Right atrium auricular region (tissue), 2 donors: ENCODE measurements around the gene RPTOR. TPM values are rescaled to one million over a fixed set of nuclear protein-coding genes. Genes with fewer than 3 reads are reported as not detected.

Experiments
- DNase-seq: peaks from one replicate; pipeline ENCODE4 v3.0.0-alpha.2; 2019; ENCODE audit warnings: low spot score
- H3K27ac ChIP-seq, 2 donors: fragments of 200-600 bp; sonication (generic); 1 replicate in 1 of 2; 2 replicates in 1 of 2; pipeline ENCODE4 v1.5.1; 2016 to 2019
- H3K27me3 ChIP-seq, 2 donors: fragments of 200-600 bp; sonication (generic); one replicate each; pipeline versions ENCODE4 v1.5.1 to v1.6.0; 2017 to 2019
- H3K36me3 ChIP-seq: fragments of 200-600 bp; sonication (generic); one replicate; pipeline ENCODE4 v1.5.1; 2016
- H3K4me1 ChIP-seq, 2 donors: fragments of 200-600 bp; sonication (generic); one replicate each; pipeline versions ENCODE4 v1.5.1 to v1.6.0; 2017 to 2019
- H3K4me3 ChIP-seq, 2 donors: fragments of 200-600 bp; sonication (generic); 1 replicate in 1 of 2; 2 replicates in 1 of 2; pipeline ENCODE4 v1.5.1; 2017 to 2019; ENCODE audit warnings: mild to moderate bottlenecking in 1 of 2, moderate library complexity in 1 of 2
- H3K9me3 ChIP-seq, 2 donors: fragments of 200-600 bp; sonication (generic); one replicate each; pipeline ENCODE4 v1.5.1; 2019
- total RNA-seq, 2 donors: library from RNA; depleted of rRNA; stranded (reverse); fragments of >200 nt; gene quantifications; one replicate each; pipeline ENCODE4 v1.1.0, GENCODE V29; 2016
- TF ChIP-seq, protein P1 (sequence below), 2 donors: fragments of 200-600 bp; sonication (generic); IDR thresholded peaks; one replicate each; pipeline ENCODE4 v1.5.1; 2019; ENCODE audit warnings: antibody characterized with exemption in 2 of 2

RPTOR gene
- total RNA-seq, 2 donors from 2014 or later, result 19.9 to 22.6 TPM

DNA sequence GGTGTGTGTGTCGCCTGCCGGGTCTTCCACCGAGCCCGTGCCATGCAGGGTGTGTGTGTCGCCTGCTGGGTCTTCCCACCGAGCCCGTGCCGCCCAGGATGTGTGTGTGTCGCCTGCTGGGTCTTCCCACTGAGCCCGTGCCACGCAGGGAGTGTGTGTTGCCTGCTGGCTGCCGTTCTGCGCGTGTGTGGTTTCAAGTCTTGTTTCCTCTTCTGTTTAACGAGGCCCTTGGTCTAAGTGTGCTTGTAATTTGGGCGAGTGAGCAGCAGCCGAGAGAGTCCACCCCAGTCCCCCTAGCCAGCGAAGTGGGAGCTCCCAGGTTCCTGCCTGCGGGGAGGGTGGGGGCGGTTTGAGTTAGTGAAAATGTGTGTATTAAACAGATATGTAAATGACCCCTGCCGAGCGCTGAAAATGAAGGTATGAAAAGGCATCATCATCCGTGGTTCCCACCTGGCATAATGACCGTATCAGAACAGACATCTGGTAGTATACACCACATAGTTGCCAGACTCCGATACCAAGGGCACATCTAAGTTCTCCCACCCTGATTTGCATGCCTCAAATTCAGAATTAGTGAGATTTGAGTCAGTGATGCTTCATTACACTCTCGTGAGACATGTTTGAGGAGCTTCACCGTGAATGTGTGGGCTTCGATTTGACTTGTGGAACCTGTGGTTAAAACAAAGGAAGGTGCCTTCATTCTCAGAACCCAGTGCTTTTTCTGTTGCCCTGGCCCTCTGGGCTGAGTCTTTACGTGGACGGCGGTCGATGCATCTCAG is 332.5 kb downstream of the RPTOR start:
- Histone ChIP-seq H3K9me3 (no peaks in the 10 kb centered on the region), H3K36me3 (peaks cover 8% of the 10 kb centered on the region), H3K4me1 (peaks cover 0 to 21% of the 10 kb centered on the region in 2 donors), H3K4me3 (no peak overlapping the region), H3K27ac (no peak overlapping the region), H3K27me3 (no peaks in the 10 kb centered on the region)
- TF ChIP-seq, protein P1, sequence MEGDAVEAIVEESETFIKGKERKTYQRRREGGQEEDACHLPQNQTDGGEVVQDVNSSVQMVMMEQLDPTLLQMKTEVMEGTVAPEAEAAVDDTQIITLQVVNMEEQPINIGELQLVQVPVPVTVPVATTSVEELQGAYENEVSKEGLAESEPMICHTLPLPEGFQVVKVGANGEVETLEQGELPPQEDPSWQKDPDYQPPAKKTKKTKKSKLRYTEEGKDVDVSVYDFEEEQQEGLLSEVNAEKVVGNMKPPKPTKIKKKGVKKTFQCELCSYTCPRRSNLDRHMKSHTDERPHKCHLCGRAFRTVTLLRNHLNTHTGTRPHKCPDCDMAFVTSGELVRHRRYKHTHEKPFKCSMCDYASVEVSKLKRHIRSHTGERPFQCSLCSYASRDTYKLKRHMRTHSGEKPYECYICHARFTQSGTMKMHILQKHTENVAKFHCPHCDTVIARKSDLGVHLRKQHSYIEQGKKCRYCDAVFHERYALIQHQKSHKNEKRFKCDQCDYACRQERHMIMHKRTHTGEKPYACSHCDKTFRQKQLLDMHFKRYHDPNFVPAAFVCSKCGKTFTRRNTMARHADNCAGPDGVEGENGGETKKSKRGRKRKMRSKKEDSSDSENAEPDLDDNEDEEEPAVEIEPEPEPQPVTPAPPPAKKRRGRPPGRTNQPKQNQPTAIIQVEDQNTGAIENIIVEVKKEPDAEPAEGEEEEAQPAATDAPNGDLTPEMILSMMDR (IDR thresholded peaks at IDR 0.05), result no peak
- no peak for DNase-seq

DNA sequence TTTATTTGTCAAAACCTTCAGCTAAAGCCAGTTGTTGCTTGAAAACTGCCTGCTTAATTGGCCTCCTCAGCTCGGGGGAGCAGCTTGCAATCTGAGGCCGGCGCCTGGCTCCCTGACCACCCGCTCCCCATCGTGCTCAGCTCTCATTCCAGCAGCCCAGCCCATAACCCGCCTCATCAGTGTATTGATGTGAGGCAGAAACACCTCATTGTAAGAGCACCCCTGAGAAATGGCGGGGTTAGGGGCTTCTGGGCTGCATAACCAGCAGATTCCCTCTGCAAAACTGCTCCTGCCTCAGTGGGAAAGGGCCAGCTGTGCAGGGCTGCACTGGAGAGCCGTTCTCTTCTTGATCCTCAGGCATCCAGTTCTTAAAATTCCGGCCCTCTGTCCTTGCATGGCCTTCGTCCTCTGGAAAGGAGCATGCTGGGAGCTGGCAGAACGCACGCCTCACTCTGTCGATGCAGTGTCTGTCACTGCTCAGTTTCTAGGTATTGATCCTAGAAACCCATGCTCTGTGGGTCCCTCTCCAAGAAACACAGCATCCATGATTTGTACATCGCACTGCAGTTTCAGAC is 333.2 kb downstream of the RPTOR start:
- no peak for DNase-seq
- Histone ChIP-seq H3K9me3 (no peaks in the 10 kb centered on the region), H3K27me3 (no peaks in the 10 kb centered on the region), H3K4me1 (peaks cover 0 to 14% of the 10 kb centered on the region in 2 donors), H3K4me3 (no peak overlapping the region), H3K27ac (no peak overlapping the region), H3K36me3 (peaks cover 11% of the 10 kb centered on the region)
- TF ChIP-seq, protein P1 (IDR thresholded peaks at IDR 0.05), result no peak

DNA sequence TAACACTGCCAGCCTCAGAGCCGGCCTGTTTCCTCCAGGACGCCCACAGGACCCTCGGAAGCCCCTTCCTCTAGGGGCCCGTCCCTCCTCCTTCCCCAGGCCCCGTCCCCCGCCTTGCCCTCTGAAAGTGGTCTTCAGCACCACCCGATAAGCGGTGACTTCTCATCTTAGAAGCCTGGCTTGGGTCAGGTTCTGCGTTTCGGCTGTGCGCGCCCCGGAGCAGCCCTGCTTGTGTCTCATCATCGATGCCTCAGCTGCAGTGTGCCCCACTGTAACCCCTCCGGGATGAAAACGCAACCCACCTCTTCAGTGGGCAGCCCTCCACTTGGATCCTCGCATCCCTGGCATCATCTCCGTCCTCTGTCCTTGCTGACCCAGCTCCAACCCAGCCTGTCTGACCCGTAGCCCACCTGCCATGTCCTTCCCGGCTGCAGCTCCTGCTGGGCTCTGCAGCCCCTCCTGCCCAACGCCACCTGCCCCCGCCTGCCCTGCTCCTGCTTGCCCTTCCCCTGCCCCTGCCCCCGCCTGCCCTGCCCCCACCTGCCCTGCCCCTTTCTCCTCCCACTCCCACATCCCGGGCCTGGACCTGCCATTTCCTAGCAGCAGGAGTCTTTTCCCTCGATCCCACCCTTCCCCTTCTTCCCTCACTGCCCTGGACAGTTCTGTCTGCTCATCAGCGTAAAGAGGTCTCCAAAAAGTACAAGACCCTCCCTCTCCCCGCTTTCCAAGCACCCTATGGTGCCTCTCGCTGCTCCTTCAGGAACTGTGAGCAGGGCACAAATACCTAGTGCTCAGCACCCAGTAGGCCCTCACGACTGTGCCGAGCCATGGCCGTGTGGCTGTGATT is 334.5 kb downstream of the RPTOR start:
- Histone ChIP-seq H3K36me3 (peaks cover 23% of the 10 kb centered on the region), H3K27ac (no peak overlapping the region), H3K27me3 (no peaks in the 10 kb centered on the region), H3K4me1 (peaks cover 0 to under 1% of the 10 kb centered on the region in 2 donors), H3K4me3 (no peak overlapping the region), H3K9me3 (no peaks in the 10 kb centered on the region)
- TF ChIP-seq, protein P1 (IDR thresholded peaks at IDR 0.05), result no peak
- DNase-seq, result no peak

DNA sequence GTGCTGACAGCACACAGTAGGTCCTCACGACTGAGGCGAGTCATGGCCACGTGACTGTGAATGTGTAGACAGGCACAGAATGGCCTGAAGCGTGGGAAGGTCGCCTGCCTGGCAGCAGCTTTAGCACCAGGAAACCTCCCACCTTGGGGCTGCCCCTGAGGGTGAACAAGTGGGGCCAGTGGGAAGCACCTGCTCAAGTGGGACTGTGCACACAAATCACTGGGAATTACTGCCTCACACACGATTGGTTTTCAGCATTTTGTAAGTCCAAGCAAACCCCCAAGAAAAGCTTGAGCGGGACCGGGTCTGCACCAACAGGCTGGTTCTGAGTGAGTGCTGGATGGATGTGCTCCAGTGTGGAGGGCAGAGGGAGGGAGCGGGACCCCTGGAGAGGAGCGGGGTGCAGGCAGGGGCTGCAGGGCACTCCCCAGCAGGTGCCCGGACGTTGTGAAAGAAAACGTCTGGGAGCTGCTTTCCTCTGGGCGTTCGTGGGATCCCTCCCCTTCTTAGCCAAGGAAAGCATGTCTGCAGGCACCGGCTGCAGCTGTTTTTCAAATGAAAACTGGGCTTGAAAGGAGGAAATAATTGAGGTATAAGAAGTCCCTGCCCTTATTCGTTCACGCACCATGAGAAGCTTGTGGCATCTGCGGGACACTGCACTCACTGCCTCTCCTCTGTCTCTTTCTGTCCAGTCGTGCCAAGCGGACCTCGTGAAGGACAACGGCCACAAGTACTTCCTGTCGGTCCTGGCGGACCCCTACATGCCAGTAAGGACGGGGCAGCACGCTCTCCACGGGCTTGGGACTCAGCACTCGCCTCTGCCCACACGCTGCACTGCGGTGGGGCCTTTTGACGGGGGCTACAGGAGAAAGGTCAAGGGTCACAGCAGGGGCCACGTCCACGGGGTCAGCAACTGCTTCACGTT is 335.3 kb downstream of the RPTOR start:
- H3K27ac ChIP-seq, result no peak overlapping the region
- H3K27me3 ChIP-seq, result no peaks in the 10 kb centered on the region
- H3K4me1 ChIP-seq, result no peaks in the 10 kb centered on the region
- DNase-seq, result no peak
- no peaks in the 10 kb centered on the region for H3K9me3 ChIP-seq
- TF ChIP-seq, protein P1 (IDR thresholded peaks at IDR 0.05), result no peak
- peaks cover 31% of the 10 kb centered on the region for H3K36me3 ChIP-seq
- H3K4me3 ChIP-seq, result no peak overlapping the region

DNA sequence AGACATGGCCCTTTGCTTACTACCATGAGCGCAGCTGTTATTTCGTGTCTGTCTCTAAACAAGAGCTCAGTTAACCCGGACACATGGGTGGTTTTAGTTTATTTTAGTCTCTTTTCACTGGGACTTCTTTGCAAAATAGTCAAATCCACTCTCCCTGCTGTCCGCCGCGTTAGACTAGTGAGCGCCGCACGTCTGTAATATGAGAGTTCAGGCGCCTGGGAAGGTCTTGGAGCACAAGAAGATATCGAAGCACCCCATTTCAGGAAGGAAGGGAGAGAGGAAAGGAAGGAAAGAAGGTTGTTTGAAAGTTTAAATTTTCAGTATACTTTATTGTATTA is 336.0 kb downstream of the RPTOR start:
- no peaks in the 10 kb centered on the region for H3K4me1 ChIP-seq
- no peak overlapping the region for H3K4me3 ChIP-seq
- H3K27ac ChIP-seq, result no peak overlapping the region
- H3K36me3 ChIP-seq, result peaks cover 38% of the 10 kb centered on the region
- H3K27me3 ChIP-seq, result no peaks in the 10 kb centered on the region
- DNase-seq, result no peak
- no peaks in the 10 kb centered on the region for H3K9me3 ChIP-seq
- TF ChIP-seq, protein P1 (IDR thresholded peaks at IDR 0.05), result no peak
